HG02840 (cell line): ENCODE data around the gene IL22RA2.
A peak's percentile ranks its signal among the peaks of the same experiment; 100 is the strongest.
"Not testable (repeated sequence)": the region's sequence is repeated elsewhere in the genome, so short reads cannot be mapped to it uniquely, and the experiment has no call there.

ENCODE experiments used
- ATAC-seq: cut with Tn5 transposase; IDR thresholded peaks from one replicate; pipeline ENCODE4 v1.9.1; 2021; ENCODE audit warnings: mild to moderate bottlenecking, moderate library complexity, moderate number of reproducible peaks; ENCODE audit not compliant: unreplicated experiment, low FRiP score

The IL22RA2 gene

GRCh38 chr6:137134483-137134882 is 39.0 kb downstream of the IL22RA2 start:
- ATAC-seq: no peak

GRCh38 chr6:137133122-137133521 is 40.3 kb downstream of the IL22RA2 start:
- ATAC-seq: no peak

- no peak for ATAC-seq
Measured at GRCh38 chr6:137126875-137127485, 46.5 kb downstream of the IL22RA2 start.

GRCh38 chr6:137123078-137123477 is 50.4 kb downstream of the IL22RA2 start:
- no peak for ATAC-seq

GRCh38 chr6:137122612-137123011 is 50.8 kb downstream of the IL22RA2 start:
- peak; percentile 61 for ATAC-seq

- no peak for ATAC-seq
Measured at GRCh38 chr6:137121401-137121997, 51.9 kb downstream of the IL22RA2 start.

- no peak for ATAC-seq
Measured at GRCh38 chr6:137120748-137121147, 52.7 kb downstream of the IL22RA2 start.

GRCh38 chr6:137119196-137120104 is 54.0 kb downstream of the IL22RA2 start:
- no peak for ATAC-seq

GRCh38 chr6:137117581-137117980 is 55.9 kb downstream of the IL22RA2 start:
- no peak for ATAC-seq

GRCh38 chr6:137116807-137117206 is 56.6 kb downstream of the IL22RA2 start:
- ATAC-seq: no peak

- ATAC-seq: no peak
Measured at GRCh38 chr6:137115658-137116057, 57.8 kb downstream of the IL22RA2 start.

- ATAC-seq: no peak
Measured at GRCh38 chr6:137112067-137112355, 61.4 kb downstream of the IL22RA2 start.

GRCh38 chr6:137111296-137112066 is 62.0 kb downstream of the IL22RA2 start:
- ATAC-seq: no peak

GRCh38 chr6:137107767-137108105 is 65.7 kb downstream of the IL22RA2 start:
- no peak for ATAC-seq

- ATAC-seq: not testable (repeated sequence)
Measured at GRCh38 chr6:137107047-137107766, 66.2 kb downstream of the IL22RA2 start.

GRCh38 chr6:137106183-137106582 is 67.3 kb downstream of the IL22RA2 start:
- no peak for ATAC-seq

GRCh38 chr6:137105375-137105774 is 68.1 kb downstream of the IL22RA2 start:
- ATAC-seq: no peak

GRCh38 chr6:137104926-137105325 is 68.5 kb downstream of the IL22RA2 start:
- no peak for ATAC-seq

- ATAC-seq: peak; percentile 82
Measured at GRCh38 chr6:137102851-137103492, 70.5 kb downstream of the IL22RA2 start.
